PC-3 (cell line): Measurements from ENCODE around the gene NPEPL1.

Experiments used
- CTCF ChIP-seq: fragments of 300-600 bp; sonication (generic); conservative IDR thresholded peaks from 2 replicates; pipeline ENCODE4 v1.5.1; 2017; ENCODE audit warnings: antibody characterized with exemption, low read depth, mild to moderate bottlenecking, low read length
- EZH2 ChIP-seq: fragments of 300-600 bp; sonication (generic); IDR thresholded peaks from one replicate; pipeline ENCODE4 v1.6.1; 2017; ENCODE audit warnings: antibody characterized with exemption, mild to moderate bottlenecking, low read length; ENCODE audit not compliant: unreplicated experiment

- TF ChIP-seq CTCF, result no peak
- TF ChIP-seq EZH2, result no peak
Observed at GRCh38 chr20:58741384-58741783, 48.8 kb downstream of the NPEPL1 start.
